Tibial nerve (tissue), 4 donors: ENCODE measurements around the gene GMIP.

Experiments
- CTCF ChIP-seq, 5 experiments: fragments of 200-600 bp in 3 of 5; fragments of 450-650 bp in 2 of 5; sonication (generic) in 3 of 5; IDR thresholded peaks; one replicate each; pipeline ENCODE4 v1.5.1; 2016 to 2019; ENCODE audit warnings: antibody characterized with exemption in 5 of 5, mild to moderate bottlenecking in 3 of 5, moderate library complexity in 2 of 5
- EP300 ChIP-seq, 2 donors: sonication (generic); formaldehyde crosslinking; IDR thresholded peaks; one replicate each; pipeline ENCODE4 v1.6.1; 2017; ENCODE audit warnings: antibody characterized with exemption in 2 of 2, mild to moderate bottlenecking in 1 of 2
- POLR2A ChIP-seq, 2 donors: fragments of 450-650 bp; IDR thresholded peaks; one replicate each; pipeline ENCODE4 v1.6.1; 2017; ENCODE audit warnings: antibody characterized with exemption in 2 of 2, mild to moderate bottlenecking in 2 of 2, moderate library complexity in 2 of 2

GRCh38 chr19:19615086-19615485 lies 28.4 kb downstream of the GMIP start:
- TF ChIP-seq CTCF (IDR thresholded peaks at IDR 0.05) (no peak), EP300 (IDR thresholded peaks at IDR 0.05) (no peak), POLR2A (IDR thresholded peaks at IDR 0.05) (no peak)
